HepG2 (cell line): Measurements from ENCODE around the gene GPR139. TPM values are rescaled to one million over a fixed set of nuclear protein-coding genes. Genes with fewer than 3 reads are reported as not detected.

ENCODE experiments used
- ATAC-seq: fragments of 200-7000 bp; cut with Tn5 transposase; 3 replicates; pipeline ENCODE4 v1.9.1; 2020; ENCODE audit warnings: mild to moderate bottlenecking, moderate library complexity
- BruUV-seq: library from RNA; stranded (reverse); fragments of 400-500 nt; replicated peaks from 2 replicates; lab custom pipeline; 2021; lab: Mats Ljungman, UMichigan
- CTCF ChIA-PET: fragments of 300-600 bp; formaldehyde crosslinking; extraction: SDS; loops from one replicate; lab custom pipeline; 2021; ENCODE audit warnings: low total read pairs, inconsistent platforms, low intra/inter-chr PET ratio; lab: Yijun Ruan, JAX
- POLR2A ChIA-PET: fragments of 350-600 bp; sonication (Branson Sonifier 250); formaldehyde crosslinking; loops from one replicate; lab custom pipeline; 2020; ENCODE audit warnings: antibody characterized with exemption, inconsistent platforms; lab: Yijun Ruan, JAX
- DNase-seq: peaks from one replicate; pipeline ENCODE4 v3.0.0-alpha.2; 2015; ENCODE audit warnings: low spot score
- FAIRE-seq: peaks from 3 replicates; lab custom pipeline; 2011; peaks lifted over from hg19 to GRCh38; lab: Jason Lieb, UNC
- H2AFZ ChIP-seq: one replicate; pipeline ENCODE4 v1.6.1; 2011; ENCODE audit warnings: low read length, inconsistent platforms
- H3K27ac ChIP-seq: fragments of 300-600 bp; 3 replicates; pipeline ENCODE4 v1.8.0; 2011; ENCODE audit warnings: mixed run types, mild to moderate bottlenecking, mixed read lengths, low read length, inconsistent platforms; ENCODE audit not compliant: insufficient read depth; ENCODE audit errors: extremely low read length
- H3K27me3 ChIP-seq, 2 experiments: fragments of 200-600 bp in 1 of 2; 2 replicates in 1 of 2; 3 replicates in 1 of 2; pipeline versions ENCODE4 v1.6.0 to v1.8.0; 2011; ENCODE audit warnings: low read length in 2 of 2, mild to moderate bottlenecking in 2 of 2, moderate library complexity in 2 of 2, inconsistent platforms in 1 of 2; ENCODE audit not compliant: insufficient read depth in 2 of 2, control insufficient read depth in 1 of 2
- H3K36me3 ChIP-seq, 2 experiments: fragments of 200-600 bp in 1 of 2; replicated peaks in 1 of 2; 2 replicates in 1 of 2; 3 replicates in 1 of 2; pipeline versions ENCODE4 v1.5.1 to v1.8.0; 2011; ENCODE audit warnings: low read length in 2 of 2, inconsistent platforms in 1 of 2; ENCODE audit not compliant: insufficient read depth in 2 of 2, control insufficient read depth in 1 of 2
- H3K4me1 ChIP-seq: 2 replicates; pipeline ENCODE4 v1.5.1; 2012; ENCODE audit warnings: low read length, inconsistent platforms; ENCODE audit not compliant: insufficient read depth
- H3K4me2 ChIP-seq: 2 replicates; pipeline ENCODE4 v1.6.0; 2011; ENCODE audit warnings: low read depth, low read length, inconsistent platforms
- H3K4me3 ChIP-seq, 3 experiments: fragments of 200-600 bp in 1 of 3; sonication (generic), shearing (Covaris generic) in 1 of 3; replicated peaks in 1 of 3; 2 replicates each; pipeline ENCODE4 v1.5.1; 2011 to 2016; ENCODE audit warnings: low read length in 3 of 3, inconsistent platforms in 2 of 3, low read depth in 2 of 3, mild to moderate bottlenecking in 2 of 3, control low read depth in 1 of 3, mixed read lengths in 1 of 3; ENCODE audit not compliant: insufficient read depth in 1 of 3
- H3K79me2 ChIP-seq: one replicate; pipeline ENCODE4 v1.6.1; 2011; ENCODE audit warnings: low read length, inconsistent platforms; ENCODE audit not compliant: insufficient read depth
- H3K9ac ChIP-seq: 2 replicates; pipeline ENCODE4 v1.6.0; 2011; ENCODE audit warnings: mild to moderate bottlenecking, low read depth, low read length, inconsistent platforms; ENCODE audit not compliant: insufficient read depth
- H3K9me3 ChIP-seq: 2 replicates; pipeline ENCODE4 v1.5.1; 2012; ENCODE audit warnings: mild to moderate bottlenecking, low read length
- H4K20me1 ChIP-seq: 2 replicates; pipeline ENCODE4 v1.6.0; 2011; ENCODE audit warnings: inconsistent platforms, mild to moderate bottlenecking, low read length, moderate library complexity; ENCODE audit not compliant: insufficient read depth
- RFXANK ChIP-seq: IDR thresholded peaks from 2 replicates; pipeline ENCODE4 v1.6.1; 2016
- WGBS: methylation state at CpG from one replicate; pipeline ENCODE4 v1.1.6; 2017; ENCODE audit warnings: low lambda C conversion rate; 5-methylcytosine and 5-hydroxymethylcytosine counted together
- in situ Hi-C: cut with HindIII; loops from 2 replicates; pipeline ENCODE4 v1.10.0; 2017; ENCODE audit warnings: low pct_unique_long_range_greater_than_20kb; ENCODE audit not compliant: extremely low pct_ligation_motif_present
- intact Hi-C: fragments of 100-400 bp; cut with micrococcal nuclease; formaldehyde crosslinking; loops from one replicate; pipeline ENCODE4 v1.10.0; 2022; ENCODE audit not compliant: unreplicated experiment
- polyA plus RNA-seq, 8 experiments: library from polyadenylated mRNA; depleted of rRNA in 3 of 8; stranded (reverse) in 7 of 8; unstranded in 1 of 8; fragments of >200 nt; fragmentation: Illumina TruSeq in 4 of 8; extraction: Trizol in 4 of 8; gene quantifications; 2 replicates each; pipeline versions ENCODE4 v1.2.1 to v1.2.3, GENCODE V29; 2011 to 2016; ENCODE audit warnings: low read depth in 4 of 8, missing spikeins in 1 of 8, mixed read lengths in 1 of 8; ENCODE audit not compliant: insufficient read depth in 1 of 8
- total RNA-seq, 5 experiments: library from RNA; depleted of rRNA; stranded (reverse); fragments of >200 nt; fragmentation: Illumina TruSeq; extraction: Trizol; gene quantifications; 2 replicates each; pipeline ENCODE4 v1.2.3, GENCODE V29; 2016; ENCODE audit warnings: low read depth in 1 of 5
- TF ChIP-seq, protein P1 (sequence below): sonication (generic); formaldehyde crosslinking; IDR thresholded peaks from 2 replicates; pipeline ENCODE4 v1.8.1; 2023; ENCODE audit warnings: missing genetic modification reagents, inconsistent platforms, borderline replicate concordance
- TF ChIP-seq, protein P2 (sequence below): sonication (generic); formaldehyde crosslinking; IDR thresholded peaks from 2 replicates; pipeline ENCODE4 v1.4.0; 2020; ENCODE audit warnings: missing genetic modification reagents, borderline replicate concordance
- TF ChIP-seq, protein P3 (sequence below): sonication (generic); formaldehyde crosslinking; IDR thresholded peaks from 2 replicates; pipeline ENCODE4 v1.4.0; 2020; ENCODE audit warnings: missing genetic modification reagents

GPR139 gene
- total and polyA plus RNA-seq, 2 of the 13 experiments (the other 11 are each of a cell fraction or from before 2014, with no cell fraction given) = not detected

DNA sequence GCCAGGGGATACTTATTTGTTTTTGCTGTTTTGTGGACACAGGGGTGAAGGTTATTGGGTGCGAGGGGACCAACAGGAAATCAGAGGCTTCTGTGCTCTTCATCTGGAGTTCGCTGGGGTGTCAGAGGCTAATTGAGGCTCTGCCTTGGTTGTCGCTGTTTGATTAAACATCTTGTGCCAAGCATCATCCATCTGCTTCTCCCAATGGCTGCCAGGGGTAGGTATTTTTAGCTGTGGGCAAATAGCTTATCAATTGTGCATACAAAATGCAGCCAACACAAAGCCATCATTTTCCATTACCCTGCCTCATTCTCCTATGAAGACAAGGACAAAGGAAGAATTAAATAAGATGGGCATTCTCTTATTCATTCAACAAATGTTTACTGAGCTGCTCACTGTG lies 27.8 kb downstream of the GPR139 start:
- Histone ChIP-seq H3K4me1 (no peaks in the 10 kb centered on the region), H3K79me2 (no peaks in the 10 kb centered on the region), H3K9ac (no peak overlapping the region), H3K27me3 (no peaks in the 10 kb centered on the region), H4K20me1 (no peaks in the 10 kb centered on the region), H3K4me2 (no peak overlapping the region), H2AFZ (no peak overlapping the region), H3K27ac (no peak overlapping the region), H3K4me3 (no peak overlapping the region), H3K36me3 (no peaks in the 10 kb centered on the region), H3K9me3 (no peaks in the 10 kb centered on the region)
- CTCF ChIA-PET = no interaction called here
- 18% methylated on average over 3 of the region's 3 CpGs for WGBS
- ATAC-seq = no peak
- intact Hi-C loops = no loop called here
- FAIRE-seq = no peak
- in situ Hi-C loops = no loop called here
- no TSS peak for BruUV-seq
- TF ChIP-seq RFXANK (CRISPR knock-in tag) = no peak
- TF ChIP-seq, protein P1, sequence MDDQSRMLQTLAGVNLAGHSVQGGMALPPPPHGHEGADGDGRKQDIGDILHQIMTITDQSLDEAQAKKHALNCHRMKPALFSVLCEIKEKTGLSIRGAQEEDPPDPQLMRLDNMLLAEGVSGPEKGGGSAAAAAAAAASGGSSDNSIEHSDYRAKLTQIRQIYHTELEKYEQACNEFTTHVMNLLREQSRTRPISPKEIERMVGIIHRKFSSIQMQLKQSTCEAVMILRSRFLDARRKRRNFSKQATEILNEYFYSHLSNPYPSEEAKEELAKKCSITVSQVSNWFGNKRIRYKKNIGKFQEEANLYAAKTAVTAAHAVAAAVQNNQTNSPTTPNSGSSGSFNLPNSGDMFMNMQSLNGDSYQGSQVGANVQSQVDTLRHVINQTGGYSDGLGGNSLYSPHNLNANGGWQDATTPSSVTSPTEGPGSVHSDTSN (CRISPR knock-in tag) = no peak
- TF ChIP-seq, protein P2, sequence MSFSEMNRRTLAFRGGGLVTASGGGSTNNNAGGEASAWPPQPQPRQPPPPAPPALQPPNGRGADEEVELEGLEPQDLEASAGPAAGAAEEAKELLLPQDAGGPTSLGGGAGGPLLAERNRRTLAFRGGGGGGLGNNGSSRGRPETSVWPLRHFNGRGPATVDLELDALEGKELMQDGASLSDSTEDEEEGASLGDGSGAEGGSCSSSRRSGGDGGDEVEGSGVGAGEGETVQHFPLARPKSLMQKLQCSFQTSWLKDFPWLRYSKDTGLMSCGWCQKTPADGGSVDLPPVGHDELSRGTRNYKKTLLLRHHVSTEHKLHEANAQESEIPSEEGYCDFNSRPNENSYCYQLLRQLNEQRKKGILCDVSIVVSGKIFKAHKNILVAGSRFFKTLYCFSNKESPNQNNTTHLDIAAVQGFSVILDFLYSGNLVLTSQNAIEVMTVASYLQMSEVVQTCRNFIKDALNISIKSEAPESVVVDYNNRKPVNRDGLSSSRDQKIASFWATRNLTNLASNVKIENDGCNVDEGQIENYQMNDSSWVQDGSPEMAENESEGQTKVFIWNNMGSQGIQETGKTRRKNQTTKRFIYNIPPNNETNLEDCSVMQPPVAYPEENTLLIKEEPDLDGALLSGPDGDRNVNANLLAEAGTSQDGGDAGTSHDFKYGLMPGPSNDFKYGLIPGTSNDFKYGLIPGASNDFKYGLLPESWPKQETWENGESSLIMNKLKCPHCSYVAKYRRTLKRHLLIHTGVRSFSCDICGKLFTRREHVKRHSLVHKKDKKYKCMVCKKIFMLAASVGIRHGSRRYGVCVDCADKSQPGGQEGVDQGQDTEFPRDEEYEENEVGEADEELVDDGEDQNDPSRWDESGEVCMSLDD = no peak
- TF ChIP-seq, protein P3, sequence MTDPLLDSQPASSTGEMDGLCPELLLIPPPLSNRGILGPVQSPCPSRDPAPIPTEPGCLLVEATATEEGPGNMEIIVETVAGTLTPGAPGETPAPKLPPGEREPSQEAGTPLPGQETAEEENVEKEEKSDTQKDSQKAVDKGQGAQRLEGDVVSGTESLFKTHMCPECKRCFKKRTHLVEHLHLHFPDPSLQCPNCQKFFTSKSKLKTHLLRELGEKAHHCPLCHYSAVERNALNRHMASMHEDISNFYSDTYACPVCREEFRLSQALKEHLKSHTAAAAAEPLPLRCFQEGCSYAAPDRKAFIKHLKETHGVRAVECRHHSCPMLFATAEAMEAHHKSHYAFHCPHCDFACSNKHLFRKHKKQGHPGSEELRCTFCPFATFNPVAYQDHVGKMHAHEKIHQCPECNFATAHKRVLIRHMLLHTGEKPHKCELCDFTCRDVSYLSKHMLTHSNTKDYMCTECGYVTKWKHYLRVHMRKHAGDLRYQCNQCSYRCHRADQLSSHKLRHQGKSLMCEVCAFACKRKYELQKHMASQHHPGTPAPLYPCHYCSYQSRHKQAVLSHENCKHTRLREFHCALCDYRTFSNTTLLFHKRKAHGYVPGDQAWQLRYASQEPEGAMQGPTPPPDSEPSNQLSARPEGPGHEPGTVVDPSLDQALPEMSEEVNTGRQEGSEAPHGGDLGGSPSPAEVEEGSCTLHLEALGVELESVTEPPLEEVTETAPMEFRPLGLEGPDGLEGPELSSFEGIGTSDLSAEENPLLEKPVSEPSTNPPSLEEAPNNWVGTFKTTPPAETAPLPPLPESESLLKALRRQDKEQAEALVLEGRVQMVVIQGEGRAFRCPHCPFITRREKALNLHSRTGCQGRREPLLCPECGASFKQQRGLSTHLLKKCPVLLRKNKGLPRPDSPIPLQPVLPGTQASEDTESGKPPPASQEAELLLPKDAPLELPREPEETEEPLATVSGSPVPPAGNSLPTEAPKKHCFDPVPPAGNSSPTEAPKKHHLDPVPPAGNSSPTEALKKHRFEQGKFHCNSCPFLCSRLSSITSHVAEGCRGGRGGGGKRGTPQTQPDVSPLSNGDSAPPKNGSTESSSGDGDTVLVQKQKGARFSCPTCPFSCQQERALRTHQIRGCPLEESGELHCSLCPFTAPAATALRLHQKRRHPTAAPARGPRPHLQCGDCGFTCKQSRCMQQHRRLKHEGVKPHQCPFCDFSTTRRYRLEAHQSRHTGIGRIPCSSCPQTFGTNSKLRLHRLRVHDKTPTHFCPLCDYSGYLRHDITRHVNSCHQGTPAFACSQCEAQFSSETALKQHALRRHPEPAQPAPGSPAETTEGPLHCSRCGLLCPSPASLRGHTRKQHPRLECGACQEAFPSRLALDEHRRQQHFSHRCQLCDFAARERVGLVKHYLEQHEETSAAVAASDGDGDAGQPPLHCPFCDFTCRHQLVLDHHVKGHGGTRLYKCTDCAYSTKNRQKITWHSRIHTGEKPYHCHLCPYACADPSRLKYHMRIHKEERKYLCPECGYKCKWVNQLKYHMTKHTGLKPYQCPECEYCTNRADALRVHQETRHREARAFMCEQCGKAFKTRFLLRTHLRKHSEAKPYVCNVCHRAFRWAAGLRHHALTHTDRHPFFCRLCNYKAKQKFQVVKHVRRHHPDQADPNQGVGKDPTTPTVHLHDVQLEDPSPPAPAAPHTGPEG = no peak
- DNase-seq = no peak
- POLR2A ChIA-PET = no interaction called here
